ENCODE measurements around the gene COL15A1.

The COL15A1 gene

DNA sequence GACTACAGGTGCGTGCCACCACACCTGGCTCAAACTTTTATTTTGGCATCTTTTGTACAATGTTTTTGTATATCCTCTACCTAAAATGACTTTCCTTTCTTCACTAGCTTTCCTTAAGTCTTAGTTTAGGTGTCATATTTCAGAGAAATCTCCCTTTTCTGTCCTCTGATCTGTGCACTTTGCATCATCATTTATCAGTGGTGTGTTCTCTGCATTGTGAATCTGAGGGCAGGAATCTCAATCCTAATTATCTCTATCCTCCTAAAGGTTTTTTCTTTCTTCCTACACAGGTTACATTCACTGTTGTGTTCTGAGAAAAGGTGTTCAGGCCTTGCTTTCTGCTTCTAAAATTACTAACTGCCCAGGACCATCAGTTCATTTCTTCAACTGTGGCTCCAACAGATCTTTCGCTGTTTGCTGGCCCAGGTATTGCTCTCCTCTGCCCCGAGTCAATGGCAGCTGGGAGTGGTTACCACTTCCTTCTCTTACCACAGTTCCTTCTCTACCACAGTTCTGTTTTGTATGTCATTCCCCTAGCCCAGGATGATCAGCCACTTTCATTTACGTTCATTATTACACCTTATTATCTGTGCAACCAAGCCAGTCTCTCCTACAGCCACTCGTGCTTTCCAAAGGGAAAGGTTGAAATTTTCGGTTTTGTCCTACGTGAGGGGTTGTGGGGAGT lies 175.2 kb downstream of the COL15A1 start:
- DNase-seq: no peak

GRCh38 chr9:99119976-99120655 lies 176.4 kb downstream of the COL15A1 start:
- DNase-seq: no peak
